NCI-H2029 (cell line): ENCODE data around the gene NOS3.

Experiments used
- DNase-seq: peaks from one replicate; lab custom pipeline; 2025; lab: John Stamatoyannopoulos, UW

NOS3 gene

DNA sequence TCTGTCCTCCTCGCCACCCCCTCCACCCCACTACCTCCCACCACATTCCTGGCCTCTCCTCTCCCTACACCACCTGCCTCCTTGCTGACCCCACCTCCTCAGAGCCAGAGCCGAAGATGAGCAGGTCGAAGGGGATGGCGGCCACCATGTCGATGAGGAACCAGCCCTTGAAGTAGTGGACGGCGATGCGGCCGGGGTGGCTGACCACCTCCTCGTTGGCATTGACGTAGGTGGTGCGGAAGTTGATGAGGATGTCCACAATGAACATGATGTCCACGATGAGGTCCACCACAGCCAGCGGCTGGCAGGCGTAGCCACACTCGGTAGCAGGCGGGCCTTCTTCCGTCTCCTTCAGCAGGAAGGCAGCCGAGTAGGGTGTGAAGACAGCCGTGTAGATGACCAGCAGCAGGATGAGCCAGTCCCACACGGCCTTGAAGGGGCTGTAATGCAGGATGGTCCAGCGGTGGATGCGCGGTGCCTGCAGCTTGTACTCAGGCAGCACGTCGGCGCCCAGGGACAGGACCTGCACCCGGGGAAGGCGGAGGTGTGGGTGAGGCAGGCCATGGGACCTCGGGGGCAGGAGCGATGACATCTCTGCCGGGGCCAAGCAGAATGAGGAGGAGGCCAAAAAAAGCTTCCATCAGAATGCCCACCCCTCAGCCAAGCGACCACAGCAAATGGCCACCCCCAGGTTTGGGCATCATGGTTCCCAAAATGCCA is 38.3 kb upstream of the NOS3 start:
- no peak for DNase-seq

DNA sequence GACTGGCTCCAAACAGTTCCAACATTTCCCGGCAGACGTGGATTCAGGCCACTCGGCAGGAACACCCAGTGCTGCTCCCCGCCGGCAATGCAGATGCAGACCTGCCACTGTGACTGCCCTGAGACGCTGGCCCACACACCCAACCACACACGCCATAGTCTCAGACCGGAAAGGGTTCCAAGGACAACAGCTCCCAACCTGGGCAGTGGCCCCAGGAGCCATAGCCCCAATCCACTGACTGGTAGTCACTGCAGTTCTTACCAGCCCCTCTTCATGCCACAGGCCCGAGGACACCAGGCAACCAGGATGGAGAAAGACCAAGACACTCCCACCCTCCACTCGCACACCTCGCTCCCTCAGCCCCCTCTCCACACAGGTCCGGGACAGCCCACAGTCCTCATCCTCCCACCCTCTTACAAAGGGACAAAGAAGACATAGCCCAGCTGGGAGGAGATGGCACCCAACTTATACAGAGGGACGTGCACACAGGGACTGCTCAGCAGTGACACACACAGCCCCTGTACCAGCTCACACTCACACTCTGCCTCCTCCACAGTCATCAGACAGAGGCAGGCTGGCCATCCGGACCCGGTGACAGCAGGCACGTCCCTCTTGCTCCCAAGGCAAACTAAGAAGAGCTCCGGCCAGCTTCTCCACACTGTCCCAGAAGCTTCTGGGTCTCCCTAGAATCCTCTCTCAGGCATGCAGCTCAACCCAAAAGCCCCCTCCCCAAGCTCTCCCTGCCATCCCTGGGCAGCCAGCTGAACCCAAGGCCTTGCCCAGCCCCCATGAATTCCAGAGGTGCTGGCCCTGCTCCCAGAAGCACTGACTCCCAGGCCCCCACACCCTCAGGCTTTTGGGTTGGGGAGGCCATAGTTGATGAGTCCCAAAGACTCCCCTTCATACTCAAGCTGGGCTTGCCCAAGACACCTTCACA is 37.5 kb upstream of the NOS3 start:
- no peak for DNase-seq

DNA sequence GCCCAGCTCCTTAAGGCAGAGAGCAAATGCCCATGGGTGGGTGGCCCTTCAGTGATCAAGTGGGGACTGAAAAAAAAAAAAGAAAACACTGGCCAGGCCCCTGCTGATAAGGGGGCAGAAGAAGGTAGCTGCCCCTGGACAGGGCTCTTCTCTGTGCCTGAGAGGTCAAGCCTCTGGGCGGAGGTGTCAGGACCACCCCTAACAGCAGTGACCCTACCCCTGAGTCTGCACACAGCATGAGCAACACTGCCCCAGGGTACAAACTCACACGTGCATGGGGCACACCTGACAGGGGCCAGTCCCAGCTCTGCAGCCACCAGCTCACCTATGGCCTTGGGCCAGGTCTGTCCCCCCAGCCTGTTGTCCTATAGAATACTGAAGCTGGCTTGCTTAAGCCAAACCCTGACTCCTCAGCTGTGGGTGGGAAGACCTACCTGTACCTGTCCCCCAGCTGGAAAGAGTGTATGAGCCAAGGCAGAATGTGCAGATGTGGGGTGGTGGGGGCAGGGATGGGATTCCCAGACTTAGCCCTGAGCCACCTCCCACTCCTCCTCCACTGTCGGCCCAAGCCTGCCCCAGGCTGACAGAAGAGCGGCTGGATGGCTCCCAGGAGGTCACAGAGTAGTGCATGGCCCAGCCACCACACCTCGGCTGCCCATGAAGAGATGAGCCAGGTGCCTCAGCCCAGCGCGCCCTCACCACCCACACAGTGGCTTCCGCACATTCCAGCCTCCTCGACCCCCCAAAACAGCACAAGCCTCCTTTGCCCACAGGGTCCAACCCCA is 36.4 kb upstream of the NOS3 start:
- DNase-seq = no peak

DNA sequence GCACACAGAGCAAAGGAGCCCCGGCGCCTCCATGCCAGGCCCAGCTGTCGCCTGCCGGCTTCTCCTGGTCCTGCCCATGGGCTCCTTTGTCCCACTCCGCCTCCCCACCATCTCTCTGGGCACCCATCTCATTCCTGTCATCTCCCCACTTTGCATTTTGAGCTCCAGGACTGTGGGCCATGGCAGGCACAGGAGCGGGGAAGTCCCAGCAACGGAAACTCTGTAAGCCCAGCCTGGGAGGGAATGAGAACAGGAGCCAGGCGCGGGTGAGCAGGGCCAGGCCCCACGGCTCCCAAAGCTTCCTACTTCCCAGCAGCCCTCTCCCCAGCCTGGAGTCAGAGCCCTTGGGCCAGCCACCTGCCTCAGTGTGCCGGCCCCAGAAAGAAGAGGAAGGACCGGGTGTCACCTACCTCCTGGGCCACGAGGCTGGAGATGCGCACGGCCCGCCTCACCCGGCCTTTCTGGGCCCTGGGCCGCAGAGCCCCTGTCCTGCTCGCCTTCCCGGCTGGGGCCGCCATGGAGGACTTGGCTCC is 35.8 kb upstream of the NOS3 start:
- no peak for DNase-seq

DNA sequence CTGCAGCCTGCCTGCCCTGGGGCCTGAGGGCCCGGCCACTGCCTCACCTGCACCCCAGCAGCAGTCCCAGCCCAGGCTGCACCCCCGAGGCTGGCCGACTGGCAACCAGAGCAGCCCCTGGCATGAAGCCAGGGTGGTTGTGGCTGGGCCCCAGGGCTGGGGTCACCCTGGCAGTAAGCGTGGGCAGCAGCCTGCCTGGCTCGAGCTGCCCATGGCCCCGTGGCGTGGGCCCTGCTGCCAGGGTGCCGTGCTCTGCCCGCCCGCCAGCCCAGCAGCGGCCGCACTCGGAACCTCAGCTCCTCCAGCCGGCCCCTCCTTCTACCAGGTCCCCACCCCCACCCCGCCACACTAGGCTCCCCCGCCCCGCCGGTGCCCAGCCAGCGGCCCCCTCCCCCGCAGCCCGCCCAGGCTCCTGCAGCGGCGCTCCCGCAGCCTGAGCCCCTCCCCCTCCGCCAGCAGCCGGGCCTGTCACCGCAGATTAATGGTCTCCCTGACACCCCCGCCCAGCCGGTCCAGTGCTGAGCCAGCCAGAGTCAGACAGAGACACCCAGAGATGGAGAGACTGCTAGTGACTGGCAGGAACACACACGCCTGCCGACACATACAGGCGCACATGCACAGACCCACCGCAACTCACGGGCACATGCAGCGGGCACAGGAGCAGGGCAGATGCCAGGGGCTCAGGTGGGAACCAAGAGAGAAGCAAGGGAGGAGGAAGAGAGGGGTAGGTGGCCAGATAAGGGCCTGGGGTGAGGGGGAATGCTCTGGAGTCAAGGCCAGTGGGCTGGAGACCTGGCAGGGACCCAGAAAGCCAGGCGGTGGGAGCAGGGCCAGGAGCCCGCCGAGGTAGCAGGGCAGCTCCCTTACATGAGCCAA is 35.1 kb upstream of the NOS3 start:
- DNase-seq = no peak

DNA sequence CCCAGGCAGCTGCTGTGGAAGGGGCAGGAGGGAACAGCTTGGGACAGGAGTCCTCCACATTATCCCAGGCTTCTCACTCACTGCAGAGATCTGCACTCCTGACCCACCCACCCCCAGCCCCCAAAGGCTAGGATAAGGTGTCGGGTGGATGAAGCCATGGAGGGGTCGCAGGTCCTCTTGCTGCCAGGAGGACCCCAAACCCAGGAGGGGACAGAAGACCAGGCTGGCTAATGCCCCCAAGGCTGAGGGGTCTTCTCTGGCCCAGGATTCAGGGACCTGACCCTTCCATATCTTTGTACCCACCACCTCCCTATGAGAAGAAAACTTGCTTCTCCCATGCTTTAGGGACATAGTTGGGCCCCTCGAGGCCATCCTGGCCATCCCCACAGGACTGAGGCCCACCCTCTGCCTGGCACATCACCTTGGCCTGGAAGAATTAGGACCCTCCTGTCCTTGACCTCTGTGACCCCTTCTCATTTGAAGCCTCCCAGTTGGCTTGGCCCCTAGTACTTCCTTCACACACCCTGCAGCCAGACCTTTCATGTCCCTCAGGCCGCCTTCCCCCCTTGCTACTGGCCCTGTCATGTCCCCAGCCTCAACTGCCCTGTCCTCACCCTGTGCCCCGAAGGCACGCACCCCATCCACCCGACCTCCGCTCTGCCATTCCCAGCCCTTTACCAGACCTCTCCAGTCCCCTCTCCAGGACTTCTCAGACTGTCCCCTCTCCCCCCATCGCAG is 34.3 kb upstream of the NOS3 start:
- no peak for DNase-seq

DNA sequence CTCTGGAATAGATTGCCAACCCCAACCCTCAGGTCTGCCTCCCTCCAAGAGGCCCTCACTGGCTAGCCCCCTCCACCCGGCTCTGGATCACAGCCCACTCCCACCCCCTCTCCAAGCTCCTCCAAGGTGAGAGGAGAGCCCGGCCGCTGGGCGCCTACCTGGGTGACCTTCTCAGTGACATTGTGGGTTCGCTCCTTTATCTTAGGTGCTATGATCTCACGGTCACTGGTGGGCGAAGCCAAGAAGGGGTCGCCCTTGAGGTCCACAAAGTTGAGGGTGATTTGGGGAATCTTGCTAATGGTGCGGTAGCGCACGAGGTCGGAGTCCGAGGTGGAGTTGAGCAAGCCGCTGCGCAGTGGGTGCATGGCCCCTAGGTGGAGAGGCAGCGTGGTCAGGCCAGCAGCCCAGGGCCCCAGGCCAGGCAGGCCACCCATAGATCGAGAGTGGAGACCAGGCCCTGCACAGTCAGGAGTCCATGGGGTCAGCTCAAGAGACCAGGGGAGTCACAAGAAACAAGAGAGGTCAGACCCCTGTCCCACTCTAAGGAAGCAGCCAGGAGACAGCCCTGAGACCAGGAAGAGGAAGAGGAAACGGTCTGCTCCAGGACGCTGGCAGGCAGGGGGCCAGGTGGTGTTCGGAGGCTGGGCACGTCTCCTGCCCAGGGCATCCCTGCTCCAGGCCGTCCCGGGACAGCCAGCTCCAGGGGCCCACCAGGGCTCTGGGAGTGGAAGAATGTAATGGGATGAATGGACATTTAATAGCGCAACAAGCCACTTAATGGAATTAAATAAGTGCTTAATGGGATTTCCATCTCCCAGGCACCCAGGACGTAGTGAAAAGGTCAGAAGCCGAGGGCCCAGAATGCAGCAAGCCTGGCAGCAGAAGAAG is 33.4 kb upstream of the NOS3 start:
- no peak for DNase-seq

DNA sequence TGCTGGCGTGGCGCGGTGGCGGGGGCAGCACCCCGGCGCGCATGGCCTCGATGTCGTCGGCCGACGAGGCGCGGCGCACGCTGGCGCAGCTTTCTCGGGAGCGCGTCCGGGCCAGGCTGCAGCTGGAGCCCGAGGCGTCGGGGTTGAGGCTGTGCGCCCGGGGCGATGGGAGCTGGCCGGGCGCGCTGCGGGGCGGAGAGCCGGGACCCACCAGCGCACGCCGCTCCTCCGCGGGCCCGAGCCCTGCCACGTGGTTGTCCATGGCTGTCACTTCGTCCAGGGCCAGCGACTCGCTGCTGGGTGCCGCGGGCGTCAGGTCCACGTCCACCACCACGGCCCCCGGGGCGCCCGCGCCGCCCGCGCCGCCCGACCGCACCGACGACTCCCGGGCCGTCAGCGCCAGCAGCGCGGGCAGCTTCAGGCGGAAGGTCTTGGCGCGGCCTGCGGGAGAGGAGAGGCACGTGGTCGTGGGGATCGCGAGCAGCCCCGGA is 32.7 kb upstream of the NOS3 start:
- no peak for DNase-seq

DNA sequence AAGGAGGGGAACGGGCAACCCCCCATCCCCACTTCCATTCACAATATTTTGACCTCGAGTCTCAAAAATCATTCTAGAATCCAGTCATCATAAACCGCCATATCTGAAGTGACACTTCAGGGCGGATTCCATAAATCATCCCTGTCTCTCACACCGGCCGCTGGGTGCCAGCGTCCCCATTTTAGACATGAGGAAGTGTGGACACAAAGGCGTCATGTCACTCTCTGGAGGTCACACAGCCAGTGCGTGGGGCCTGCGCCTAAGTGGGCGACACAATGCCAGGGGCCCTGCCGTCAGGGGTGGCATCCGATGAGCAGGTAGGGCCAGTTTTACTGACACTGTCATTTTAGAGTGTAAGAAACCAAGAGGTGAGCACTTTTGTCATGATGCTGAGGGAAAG is 32.2 kb upstream of the NOS3 start:
- DNase-seq = no peak

DNA sequence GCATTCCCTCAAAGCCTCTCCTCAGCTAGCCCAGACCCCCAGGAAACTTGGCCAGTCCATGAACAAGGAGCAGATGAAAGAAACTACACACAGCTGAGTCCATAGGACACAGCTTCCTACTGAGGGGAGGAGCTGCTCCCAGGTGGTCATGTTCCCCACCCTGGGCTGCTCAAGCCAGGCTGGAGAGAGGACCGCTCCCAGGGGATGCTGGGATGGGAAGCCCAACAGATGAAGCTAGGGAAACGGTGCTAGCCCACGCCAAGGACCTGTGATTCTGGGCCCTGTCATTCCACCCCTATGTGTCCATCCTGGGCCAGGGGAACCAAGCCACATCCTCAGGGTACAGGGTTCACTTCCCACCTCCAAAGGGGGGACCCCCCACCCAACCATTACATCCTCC is 31.7 kb upstream of the NOS3 start:
- DNase-seq = no peak

DNA sequence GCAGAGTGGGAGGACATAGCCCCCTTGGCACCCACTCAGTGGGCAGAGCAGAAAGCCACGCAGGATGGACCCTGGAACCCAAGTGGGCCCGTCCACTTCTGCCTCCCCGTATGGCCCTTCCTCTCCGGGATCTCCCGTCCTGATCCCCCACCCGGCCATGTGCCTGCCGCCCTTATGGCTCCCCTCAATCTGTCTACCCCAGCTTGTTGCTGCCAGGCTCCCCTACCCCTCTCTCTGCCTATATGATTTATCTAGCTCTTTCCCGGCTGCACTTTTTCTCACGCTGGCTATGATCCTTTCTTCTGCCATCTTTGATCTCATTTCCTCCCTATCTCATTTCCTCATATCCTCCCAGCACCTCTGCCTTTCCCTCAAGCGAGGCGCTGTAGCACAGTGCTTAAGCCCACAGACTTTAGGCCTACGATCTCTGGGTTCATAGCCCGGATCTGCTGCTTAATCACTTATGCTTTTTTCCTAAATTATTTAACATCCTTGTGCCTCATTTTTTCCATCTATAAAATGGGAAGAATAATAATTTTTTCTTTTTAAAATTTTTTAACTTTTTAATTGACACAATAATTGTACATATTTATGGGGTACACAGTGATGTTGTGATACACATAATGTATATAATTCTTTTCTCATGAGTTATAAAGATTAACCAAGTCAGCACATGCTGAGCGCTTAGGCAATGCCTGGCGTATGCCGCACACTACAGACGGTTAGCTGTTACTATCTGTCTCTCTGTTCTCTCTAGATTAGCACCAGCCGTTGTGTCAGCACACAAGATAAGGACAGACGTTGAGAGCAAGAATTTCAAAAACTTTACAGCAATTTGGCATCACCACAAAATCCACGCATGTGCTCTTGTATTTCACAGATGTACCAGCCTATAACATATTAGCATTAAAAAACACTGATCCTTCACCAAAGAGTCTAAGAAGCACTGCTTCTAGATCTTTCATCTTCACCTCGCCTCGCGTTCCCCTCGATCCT is 30.8 kb upstream of the NOS3 start:
- DNase-seq = no peak

DNA sequence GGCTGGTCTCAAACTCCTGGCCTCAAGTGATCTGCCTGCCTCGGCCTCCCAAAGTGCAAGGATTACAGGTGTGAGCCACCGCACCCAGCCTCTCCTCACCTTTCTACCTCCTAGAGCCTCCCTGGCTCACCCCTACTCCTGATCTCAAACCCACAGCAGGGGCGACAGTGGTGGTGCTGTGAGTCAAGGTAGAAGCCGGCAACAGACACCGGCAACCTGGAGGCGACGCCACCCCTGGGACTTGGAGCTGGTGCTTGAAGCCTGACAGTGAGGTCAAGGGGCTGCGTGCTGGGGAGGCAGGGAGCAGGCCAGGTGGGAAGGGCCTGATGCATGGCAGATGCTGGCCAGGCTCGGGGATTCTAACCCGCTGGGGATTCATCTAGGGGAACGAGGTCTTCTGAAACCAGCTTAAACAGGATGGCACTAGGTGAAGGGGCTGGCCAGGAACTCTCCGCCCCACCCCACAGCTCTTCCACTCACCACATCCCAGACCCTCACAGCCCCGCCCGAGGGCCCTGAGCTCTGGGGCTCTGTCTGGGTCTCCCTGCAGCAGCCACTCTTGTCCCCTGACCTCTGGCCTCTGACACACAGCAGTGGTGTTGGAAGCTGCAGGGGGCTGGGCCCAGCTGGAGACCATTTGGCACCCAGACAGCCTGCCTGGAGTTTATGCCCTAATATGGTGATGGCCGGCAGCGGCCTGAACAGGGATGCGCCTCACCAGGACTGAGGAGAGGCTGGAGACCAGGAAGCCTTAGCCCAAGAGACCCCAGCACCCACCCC is 29.1 kb upstream of the NOS3 start:
- no peak for DNase-seq

DNA sequence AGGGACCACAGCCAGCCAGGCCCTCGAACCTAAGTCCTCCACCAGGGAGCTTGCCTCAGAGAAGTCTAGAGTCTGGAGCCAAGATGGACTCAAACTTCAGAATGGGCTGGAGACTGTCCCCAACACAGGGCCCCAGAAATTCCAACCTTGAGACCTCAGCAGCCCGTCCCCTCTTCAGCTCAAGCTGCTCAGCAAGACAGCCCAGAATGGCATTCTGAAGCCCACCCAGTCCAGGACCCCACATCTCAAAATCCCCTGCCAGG is 28.6 kb upstream of the NOS3 start:
- DNase-seq = no peak

DNA sequence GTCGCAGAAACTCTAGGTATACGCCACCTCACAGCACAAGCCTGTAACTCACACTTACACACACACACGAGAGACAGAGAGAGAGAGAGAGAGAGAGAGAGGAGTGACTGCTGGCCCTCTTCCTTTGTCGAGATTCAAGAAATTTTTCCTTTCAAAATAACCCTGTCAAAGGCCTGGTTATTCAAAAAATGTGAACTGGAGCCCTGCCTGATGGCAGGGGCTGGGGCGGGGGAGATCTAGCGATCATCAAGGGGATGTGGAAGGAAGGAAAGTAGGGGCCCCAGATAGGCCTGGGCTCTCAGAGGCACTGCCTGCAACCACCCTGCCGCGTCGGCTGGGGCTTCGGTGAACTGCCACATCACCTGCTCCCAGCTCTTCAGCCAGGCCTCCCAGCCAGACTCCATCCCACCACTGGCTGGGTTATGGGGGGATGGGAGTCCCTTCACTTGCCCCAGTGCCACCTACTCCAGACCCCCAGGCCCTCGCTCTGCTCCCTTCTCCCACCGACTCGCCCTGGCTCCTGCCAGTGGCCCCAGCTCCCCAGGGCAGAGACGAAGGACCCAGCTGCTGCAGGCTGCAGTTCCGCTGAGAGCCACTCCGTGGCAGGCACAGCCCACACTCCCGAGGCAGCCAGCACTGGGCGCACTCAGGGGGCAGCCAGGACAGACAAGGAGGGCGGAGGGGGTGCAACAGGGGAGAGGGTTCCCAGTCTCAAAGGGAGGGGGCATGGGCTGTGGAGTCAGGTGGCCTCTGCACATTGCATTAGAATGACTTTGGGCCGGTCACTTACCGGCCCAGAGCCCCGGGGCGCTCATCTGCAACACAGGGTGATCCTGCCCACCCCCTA is 28.0 kb upstream of the NOS3 start:
- DNase-seq = no peak

DNA sequence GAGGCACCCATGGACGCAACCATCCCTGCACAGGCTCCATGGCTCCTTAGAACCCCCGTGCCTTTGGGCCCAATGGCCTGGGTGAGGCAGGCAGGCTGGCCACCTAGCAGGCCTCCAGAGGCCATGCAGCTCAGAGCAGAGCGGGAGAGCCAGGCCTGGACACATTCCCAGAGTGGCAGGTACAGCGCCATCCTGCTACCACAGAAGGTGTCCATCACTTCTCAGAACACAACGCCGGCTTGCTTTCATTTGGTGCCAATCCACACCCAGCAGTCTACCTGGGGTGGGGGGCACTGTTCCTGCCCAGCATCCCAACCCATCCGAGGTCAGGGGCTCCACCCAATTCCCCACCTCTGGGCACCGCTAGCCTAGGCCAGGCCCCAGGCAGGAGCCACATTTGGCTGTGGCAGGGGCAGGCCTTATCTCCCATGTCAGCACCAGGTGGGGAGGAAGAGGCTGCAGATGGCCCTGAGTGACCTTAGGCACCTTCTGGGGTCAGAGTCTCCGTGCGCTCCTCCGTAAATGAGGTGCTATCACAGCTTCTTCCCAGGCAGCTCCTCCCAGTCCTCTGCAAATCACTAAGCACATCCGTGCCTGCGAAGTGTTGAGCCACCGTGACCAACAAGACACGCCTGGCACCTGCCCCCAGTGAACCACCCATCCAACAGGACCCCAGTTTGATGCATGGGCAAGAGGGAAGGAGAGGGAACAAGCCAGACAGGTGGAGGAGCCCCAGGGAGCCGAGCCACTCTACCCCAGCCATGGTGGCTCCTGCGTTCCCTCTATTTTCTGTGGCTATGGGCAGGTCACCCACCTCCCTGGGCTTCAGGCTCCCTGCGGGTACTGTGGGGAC is 26.9 kb upstream of the NOS3 start:
- DNase-seq = no peak
